22Rv1 (cell line): ENCODE results near the gene EMP1.

Experiments
- CTCF ChIP-seq: fragments of 450-650 bp; IDR thresholded peaks from 2 replicates; pipeline ENCODE4 v1.5.1; 2017; ENCODE audit warnings: mild to moderate bottlenecking
- ZFX ChIP-seq: fragments of 450-650 bp; IDR thresholded peaks from 2 replicates; pipeline ENCODE4 v1.6.1; 2017; ENCODE audit warnings: antibody characterized with exemption, borderline replicate concordance

DNA sequence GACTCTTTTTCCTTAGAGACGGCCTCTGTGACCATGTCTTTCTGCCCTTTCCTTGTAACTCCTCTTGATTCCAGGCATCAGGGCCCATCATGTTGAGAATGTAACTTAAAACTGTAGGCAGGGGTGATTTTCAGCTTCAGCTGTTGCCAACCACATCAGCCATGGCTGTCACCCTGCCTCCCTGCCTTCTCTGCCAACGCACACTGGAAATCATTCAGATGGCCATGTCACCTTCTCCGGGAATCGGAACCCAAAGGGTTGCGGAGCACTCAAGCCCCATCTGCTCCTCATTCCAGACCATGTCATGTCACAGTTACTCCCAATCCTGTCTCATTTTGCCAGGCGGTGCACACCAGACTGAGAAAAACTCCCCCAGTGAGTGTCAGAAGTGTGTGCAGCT lies 72.1 kb downstream of the EMP1 start:
- no peak for TF ChIP-seq CTCF
- TF ChIP-seq ZFX: no peak
